Mucosa of descending colon (tissue), 3 donors: ENCODE results near the gene KCND3. TPM values are rescaled to one million over a fixed set of nuclear protein-coding genes. Genes with fewer than 3 reads are reported as not detected.
"Not testable (repeated sequence)": the region's sequence is repeated elsewhere in the genome, so short reads cannot be mapped to it uniquely, and the experiment has no call there.

Experiments used
- ATAC-seq: fragments of 200-7000 bp; cut with Tn5 transposase; one replicate; pipeline ENCODE4 v1.9.1; 2020; ENCODE audit warnings: mild to moderate bottlenecking, moderate library complexity
- DNase-seq, 3 donors: peaks; one replicate each; pipeline ENCODE4 v3.0.0-alpha.2; 2020
- H3K36me3 ChIP-seq: fragments of 200-600 bp; one replicate; pipeline ENCODE4 v1.8.0; 2021; ENCODE audit warnings: low read depth, mild to moderate bottlenecking
- H3K4me1 ChIP-seq: fragments of 200-600 bp; one replicate; pipeline ENCODE4 v1.8.0; 2021; ENCODE audit warnings: low read depth, mild to moderate bottlenecking
- H3K4me3 ChIP-seq: fragments of 200-600 bp; one replicate; pipeline ENCODE4 v1.8.0; 2021; ENCODE audit warnings: mild to moderate bottlenecking
- H3K9me3 ChIP-seq: fragments of 200-600 bp; one replicate; pipeline ENCODE4 v1.8.0; 2021; ENCODE audit warnings: mild to moderate bottlenecking
- intact Hi-C, 2 donors: fragments of 100-400 bp; cut with DNase I in 1 of 2; cut with micrococcal nuclease in 1 of 2; formaldehyde crosslinking; loops; one replicate each; pipeline versions ENCODE4 v1.11.0 to v1.11.1; 2022; cut with DNase I, micrococcal nuclease
- total RNA-seq, 3 donors: library from RNA; stranded (reverse); fragmentation: NEBNext Ultra II Directional in 2 of 3; extraction: Animal tissue kit (Norgen Biotek cat#: 25700) in 2 of 3; gene quantifications; one replicate each; pipeline versions ENCODE4 v1.2.1 to v1.2.4, GENCODE V29; 2021 to 2023
- TF ChIP-seq, protein P1 (sequence below): fragments of 200-600 bp; IDR thresholded peaks from one replicate; pipeline ENCODE4 v1.8.0; 2022; ENCODE audit warnings: antibody characterized with exemption, mild to moderate bottlenecking
- donor health status: DM: no; HTN: no; CAD: no; lungs with moderate emphysema.
- donor health status: DM: no; HTN: no; CAD: no.
- donor health status: DM: no; HTN: yes; CAD: no.

Gene KCND3
- total RNA-seq, 3 donors from 2014 or later, result 1.2 to 10.3 (median 5.5) TPM

GRCh38 chr1:111745675-111746613 lies 243.5 kb downstream of the KCND3 start:
- ATAC-seq, result no peak
- intact Hi-C loops, result loop anchor here in 1 of 2 donors (10.0 kb wide), 1 partner anchor 241 kb away; the partner anchor contains the start of genes ADORA3 and TMIGD3
- Histone ChIP-seq H3K4me3 (no peak overlapping the region), H3K36me3 (no peaks in the 10 kb centered on the region), H3K4me1 (no peaks in the 10 kb centered on the region), H3K9me3 (no peaks in the 10 kb centered on the region)
- TF ChIP-seq, protein P1, sequence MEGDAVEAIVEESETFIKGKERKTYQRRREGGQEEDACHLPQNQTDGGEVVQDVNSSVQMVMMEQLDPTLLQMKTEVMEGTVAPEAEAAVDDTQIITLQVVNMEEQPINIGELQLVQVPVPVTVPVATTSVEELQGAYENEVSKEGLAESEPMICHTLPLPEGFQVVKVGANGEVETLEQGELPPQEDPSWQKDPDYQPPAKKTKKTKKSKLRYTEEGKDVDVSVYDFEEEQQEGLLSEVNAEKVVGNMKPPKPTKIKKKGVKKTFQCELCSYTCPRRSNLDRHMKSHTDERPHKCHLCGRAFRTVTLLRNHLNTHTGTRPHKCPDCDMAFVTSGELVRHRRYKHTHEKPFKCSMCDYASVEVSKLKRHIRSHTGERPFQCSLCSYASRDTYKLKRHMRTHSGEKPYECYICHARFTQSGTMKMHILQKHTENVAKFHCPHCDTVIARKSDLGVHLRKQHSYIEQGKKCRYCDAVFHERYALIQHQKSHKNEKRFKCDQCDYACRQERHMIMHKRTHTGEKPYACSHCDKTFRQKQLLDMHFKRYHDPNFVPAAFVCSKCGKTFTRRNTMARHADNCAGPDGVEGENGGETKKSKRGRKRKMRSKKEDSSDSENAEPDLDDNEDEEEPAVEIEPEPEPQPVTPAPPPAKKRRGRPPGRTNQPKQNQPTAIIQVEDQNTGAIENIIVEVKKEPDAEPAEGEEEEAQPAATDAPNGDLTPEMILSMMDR, result no peak
- DNase-seq, result no peak

GRCh38 chr1:111743679-111744101 lies 245.8 kb downstream of the KCND3 start:
- DNase-seq (no peak), ATAC-seq (no peak)
- intact Hi-C loops, result loop anchor here in 1 of 2 donors (10.0 kb wide), 1 partner anchor 239 kb away; the partner anchor contains the start of genes ADORA3 and TMIGD3
- Histone ChIP-seq H3K9me3 (no peaks in the 10 kb centered on the region), H3K4me1 (peaks cover 3% of the 10 kb centered on the region), H3K36me3 (no peaks in the 10 kb centered on the region), H3K4me3 (no peak overlapping the region)
- TF ChIP-seq, protein P1, result no peak

DNA sequence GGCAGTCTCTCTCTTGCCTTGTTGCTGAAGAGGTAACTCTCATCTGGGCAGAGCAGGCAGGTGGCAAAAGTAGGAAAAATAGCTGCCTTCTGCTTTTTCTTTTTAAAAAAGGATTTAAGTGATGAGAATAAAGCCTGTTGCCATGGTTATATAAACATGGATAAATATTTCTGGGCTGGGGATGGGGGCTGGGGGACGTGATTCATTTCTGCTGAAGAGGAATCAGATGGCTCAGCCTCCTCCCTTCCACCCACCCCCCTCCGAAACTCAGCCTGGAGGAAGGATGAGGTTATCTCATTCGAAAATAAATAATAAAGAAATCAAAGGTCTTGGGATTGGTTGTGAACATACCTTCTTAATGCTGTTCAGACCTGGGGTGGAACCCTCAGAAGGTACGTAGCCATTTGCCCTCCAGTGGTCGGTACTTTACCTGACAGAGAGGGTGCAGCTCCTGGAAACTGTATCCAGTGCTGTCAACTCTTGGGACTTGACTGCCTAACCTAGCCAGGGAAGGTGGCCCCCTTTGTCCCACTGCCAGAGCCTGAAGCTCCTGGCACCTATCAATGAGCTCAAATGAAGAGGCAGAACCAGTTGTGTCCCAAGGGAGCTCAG lies 246.4 kb downstream of the KCND3 start:
- Histone ChIP-seq H3K4me1 (peaks cover 3% of the 10 kb centered on the region), H3K36me3 (no peaks in the 10 kb centered on the region), H3K9me3 (no peaks in the 10 kb centered on the region), H3K4me3 (no peak overlapping the region)
- TF ChIP-seq, protein P1, result no peak
- ATAC-seq (no peak), DNase-seq (no peak)
- intact Hi-C loops, result loop anchor here in 1 of 2 donors (10.0 kb wide), 1 partner anchor 238 kb away; the partner anchor contains the start of genes ADORA3 and TMIGD3

DNA sequence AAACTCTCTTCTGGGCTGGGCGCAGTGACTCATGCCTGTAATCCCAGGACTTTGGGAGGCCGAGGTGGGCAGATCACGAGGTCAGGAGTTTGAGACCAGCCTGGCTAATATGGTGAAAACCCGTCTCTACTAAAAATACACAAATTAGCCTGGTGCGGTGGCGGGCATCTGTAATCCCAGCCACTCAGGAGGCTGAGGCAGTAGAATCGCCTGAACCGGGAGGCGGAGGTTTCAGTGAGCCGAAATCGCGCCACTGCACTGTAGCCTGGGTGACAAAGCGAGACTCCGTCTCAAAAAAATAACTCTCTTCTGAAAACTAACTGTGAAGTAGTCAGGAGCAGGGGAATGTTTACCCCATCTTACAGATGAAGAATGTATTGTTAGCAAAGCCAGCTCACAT lies 247.2 kb downstream of the KCND3 start:
- DNase-seq, H3K4me3 ChIP-seq, H3K4me1 ChIP-seq, H3K36me3 ChIP-seq, ATAC-seq, H3K9me3 ChIP-seq: not testable (repeated sequence)
- intact Hi-C loops, result loop anchor here in 1 of 2 donors (10.0 kb wide), 1 partner anchor 237 kb away; the partner anchor contains the start of genes ADORA3 and TMIGD3

DNA sequence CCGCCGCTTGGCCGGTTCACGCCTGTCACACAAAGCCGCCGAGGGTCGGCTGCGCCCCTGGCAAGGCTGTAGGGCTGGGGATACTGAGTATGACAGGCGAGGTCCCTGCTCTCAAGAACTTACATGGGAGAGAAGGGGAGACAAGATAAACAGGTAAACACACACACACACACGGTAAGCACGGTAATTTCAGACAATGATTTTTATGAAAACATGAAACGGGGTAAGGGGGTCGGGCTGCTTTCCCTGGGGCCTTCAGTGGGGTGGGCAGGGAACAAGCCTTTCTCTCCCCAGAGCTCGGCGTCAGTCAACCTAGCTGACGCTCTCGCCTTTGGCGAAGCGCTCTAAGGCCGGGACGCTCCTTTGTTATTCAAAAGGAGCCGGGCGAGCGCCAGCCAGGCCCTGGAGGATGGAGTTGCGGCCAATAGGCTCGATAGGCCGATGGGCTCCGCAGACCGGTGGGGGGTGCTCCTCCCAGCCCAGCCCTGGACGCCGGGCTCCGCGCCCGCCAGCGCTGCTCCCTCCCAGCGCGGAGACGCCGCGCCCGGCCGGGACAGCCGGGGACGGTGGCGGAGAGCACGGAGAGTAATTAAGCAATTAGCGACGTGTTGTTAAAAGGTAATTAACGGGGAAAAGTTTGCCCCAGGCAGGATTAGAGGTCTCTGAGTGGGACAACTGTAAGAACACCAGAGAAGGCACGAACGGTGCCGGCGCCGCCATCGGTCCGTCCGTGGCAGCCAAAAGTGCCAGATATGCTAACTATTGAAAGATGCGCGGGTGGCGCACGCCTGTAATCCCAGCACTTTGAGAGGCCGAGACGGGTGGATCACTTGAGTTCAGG lies 249.3 kb downstream of the KCND3 start:
- ATAC-seq (peak; percentile 35), DNase-seq (peak; percentile 68 to 78 (median 70))
- H3K4me3 ChIP-seq, result no peak overlapping the region
- TF ChIP-seq, protein P1, result no peak
- H3K4me1 ChIP-seq, result peaks cover 3% of the 10 kb centered on the region
- intact Hi-C loops, result loop anchor here in 1 of 2 donors (10.0 kb wide), 1 partner anchor 235 kb away; the partner anchor contains the start of genes ADORA3 and TMIGD3
- no peaks in the 10 kb centered on the region for H3K36me3 ChIP-seq
- no peaks in the 10 kb centered on the region for H3K9me3 ChIP-seq
